ENCODE data around the gene PPARGC1A. TPM values are rescaled to one million over a fixed set of nuclear protein-coding genes. Genes with fewer than 3 reads are reported as not detected.

The PPARGC1A gene
- total and polyA plus RNA-seq, 2 experiments from 2014 or later = 6.7 to 16.6 TPM

DNA sequence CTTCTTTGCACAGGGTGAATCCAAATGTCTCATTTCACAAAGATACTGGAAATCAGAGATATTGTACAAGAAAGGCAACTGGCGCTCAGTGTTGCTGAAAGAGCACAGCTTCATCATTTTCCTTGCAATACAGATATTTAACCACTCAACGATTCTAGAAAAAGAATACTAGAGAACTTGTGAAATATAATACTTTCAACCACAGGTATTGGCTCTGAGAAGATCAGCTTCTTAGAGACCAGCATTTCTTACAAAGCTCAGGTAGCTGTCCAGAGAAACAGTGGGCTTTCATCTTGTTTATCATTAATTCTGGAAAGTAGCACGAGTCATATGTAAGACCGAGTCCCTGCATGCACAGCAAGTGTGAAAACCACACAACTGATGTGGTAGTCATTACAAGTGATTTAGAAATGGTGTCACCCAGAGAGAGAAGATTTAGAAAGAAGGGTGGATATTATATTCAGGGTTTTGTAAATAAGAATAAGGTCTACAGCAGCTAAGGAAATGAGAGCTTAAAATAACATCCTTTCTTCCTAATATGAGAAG, 7.8 kb upstream of the PPARGC1A start:
- no peaks in the 10 kb centered on the region for H3K36me3 ChIP-seq (replicated peaks; ENCODE audit: insufficient read depth, low read depth)
- no peaks in the 10 kb centered on the region for H3K9me3 ChIP-seq (ENCODE audit: low read depth)
- H4K20me1 ChIP-seq (ENCODE audit: insufficient read depth, poor library complexity, severe bottlenecking) = no peaks in the 10 kb centered on the region
- H3K27ac ChIP-seq = no peak overlapping the region
- H3K4me1 ChIP-seq (ENCODE audit: insufficient read depth) = no peaks in the 10 kb centered on the region
- no peak overlapping the region for H3K4me3 ChIP-seq
- TF ChIP-seq EZH2 (IDR thresholded peaks at IDR 0.05; ENCODE audit: borderline replicate concordance) (no peak), EZH2phosphoT487 (IDR thresholded peaks at IDR 0.05; ENCODE audit: low read depth, severe bottlenecking, unreplicated experiment) (no peak), CTCF (IDR thresholded peaks at IDR 0.05; ENCODE audit: poor library complexity) (no peak)
- no peak overlapping the region for H2AFZ ChIP-seq
- DNase-seq (ENCODE audit: low spot score) = no peak
- H3K27me3 ChIP-seq = peaks cover 3% of the 10 kb centered on the region
- 66% methylated on average over 4 of the region's 4 CpGs for whole genome bisulfite sequencing (ENCODE audit: low lambda C conversion rate, missing lambda C conversion rate)
- H3K9me2 ChIP-seq (replicated peaks; ENCODE audit: insufficient read depth) = no peaks in the 10 kb centered on the region
- H3K79me2 ChIP-seq = no peaks in the 10 kb centered on the region
- no peak overlapping the region for H3K4me2 ChIP-seq

GRCh38 chr4:23894021-23894420, 4.2 kb upstream of the PPARGC1A start:
- H3K27ac ChIP-seq = no peak overlapping the region
- H3K4me3 ChIP-seq = no peak overlapping the region
- H3K36me3 ChIP-seq (replicated peaks; ENCODE audit: insufficient read depth, low read depth) = no peaks in the 10 kb centered on the region
- no peaks in the 10 kb centered on the region for H3K4me1 ChIP-seq (ENCODE audit: insufficient read depth)
- H2AFZ ChIP-seq = no peak overlapping the region
- no peak for DNase-seq (ENCODE audit: low spot score)
- H3K9me2 ChIP-seq (replicated peaks; ENCODE audit: insufficient read depth) = no peaks in the 10 kb centered on the region
- TF ChIP-seq EZH2phosphoT487 (IDR thresholded peaks at IDR 0.05; ENCODE audit: low read depth, severe bottlenecking, unreplicated experiment) (no peak), EZH2 (IDR thresholded peaks at IDR 0.05; ENCODE audit: borderline replicate concordance) (no peak)
- 80% methylated on average over 2 of the region's 2 CpGs for WGBS (ENCODE audit: low lambda C conversion rate, missing lambda C conversion rate)
- no peaks in the 10 kb centered on the region for H3K79me2 ChIP-seq
- peaks cover 3% of the 10 kb centered on the region for H3K27me3 ChIP-seq
- no peak overlapping the region for H3K4me2 ChIP-seq
- no peaks in the 10 kb centered on the region for H4K20me1 ChIP-seq (ENCODE audit: insufficient read depth, poor library complexity, severe bottlenecking)
- no peaks in the 10 kb centered on the region for H3K9me3 ChIP-seq (ENCODE audit: low read depth)

DNA sequence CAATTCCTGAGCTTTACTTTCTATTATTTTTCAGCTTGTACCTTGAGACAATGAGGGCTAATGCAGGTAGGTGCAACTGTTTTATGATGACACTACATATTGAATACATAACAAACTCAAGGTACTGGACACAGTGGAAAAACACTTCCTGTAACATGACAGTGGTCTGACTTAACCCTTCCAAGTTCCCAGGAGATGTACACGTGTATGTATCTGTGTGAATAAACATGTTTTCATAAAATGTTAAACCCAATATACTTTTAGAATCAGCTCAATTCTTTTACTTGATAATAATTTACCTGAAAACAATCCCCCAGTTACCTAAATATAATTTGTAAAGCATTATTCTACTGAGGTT, 1.2 kb upstream of the PPARGC1A start:
- no peak for DNase-seq (ENCODE audit: low spot score)
- WGBS (ENCODE audit: low lambda C conversion rate, missing lambda C conversion rate) = 47% methylated on average over 1 of the region's 1 CpG
- Histone ChIP-seq H3K27me3 (no peaks in the 10 kb centered on the region), H3K4me2 (peak overlapping the region; percentile 81), H3K9me3 (ENCODE audit: low read depth) (no peaks in the 10 kb centered on the region), H3K36me3 (replicated peaks; ENCODE audit: insufficient read depth, low read depth) (no peaks in the 10 kb centered on the region), H2AFZ (peak overlapping the region; percentile 0), H4K20me1 (ENCODE audit: insufficient read depth, poor library complexity, severe bottlenecking) (no peaks in the 10 kb centered on the region), H3K27ac (peak overlapping the region; percentile 81), H3K4me1 (ENCODE audit: insufficient read depth) (no peaks in the 10 kb centered on the region), H3K4me3 (peak overlapping the region; percentile 37), H3K9me2 (replicated peaks; ENCODE audit: insufficient read depth) (no peaks in the 10 kb centered on the region), H3K79me2 (no peaks in the 10 kb centered on the region)
- TF ChIP-seq EZH2 (IDR thresholded peaks at IDR 0.05; ENCODE audit: borderline replicate concordance) (no peak), EZH2phosphoT487 (IDR thresholded peaks at IDR 0.05; ENCODE audit: low read depth, severe bottlenecking, unreplicated experiment) (no peak), CTCF (IDR thresholded peaks at IDR 0.05; ENCODE audit: poor library complexity) (no peak)

- Histone ChIP-seq H2AFZ (peak overlapping the region; percentile 54), H3K27ac (peak overlapping the region; percentile 81), H3K4me3 (peak overlapping the region; percentile 37)
Observed at GRCh38 chr4:23890369-23891063, 669 bp upstream of the PPARGC1A start.

More at GRCh38 chr4:23890369-23891063, 669 bp upstream of the PPARGC1A start:
- Histone ChIP-seq H3K9me3 (ENCODE audit: low read depth) (no peaks in the 10 kb centered on the region), H3K79me2 (no peaks in the 10 kb centered on the region), H3K4me1 (ENCODE audit: insufficient read depth) (no peaks in the 10 kb centered on the region), H3K9me2 (replicated peaks; ENCODE audit: insufficient read depth) (no peaks in the 10 kb centered on the region), H3K36me3 (replicated peaks; ENCODE audit: insufficient read depth, low read depth) (no peaks in the 10 kb centered on the region), H3K4me2 (peak overlapping the region; percentile 81), H4K20me1 (ENCODE audit: insufficient read depth, poor library complexity, severe bottlenecking) (no peaks in the 10 kb centered on the region), H3K27me3 (no peaks in the 10 kb centered on the region)
- WGBS (ENCODE audit: low lambda C conversion rate, missing lambda C conversion rate) = 9% methylated on average over 9 of the region's 9 CpGs
- no peak for DNase-seq (ENCODE audit: low spot score)
- no peak for TF ChIP-seq CTCF (IDR thresholded peaks at IDR 0.05; ENCODE audit: poor library complexity)
- TF ChIP-seq EZH2 (IDR thresholded peaks at IDR 0.05; ENCODE audit: borderline replicate concordance) = no peak
- TF ChIP-seq EZH2phosphoT487 (IDR thresholded peaks at IDR 0.05; ENCODE audit: low read depth, severe bottlenecking, unreplicated experiment) = no peak
